K562 (cell line): ENCODE data around the gene PPOX. TPM values are rescaled to one million over a fixed set of nuclear protein-coding genes. Genes with fewer than 3 reads are reported as not detected.

Source experiments
- E2F6 ChIP-seq, 2 experiments: IDR thresholded peaks; 2 replicates each; pipeline ENCODE4 v1.6.1; 2011; ENCODE audit warnings: borderline replicate concordance in 1 of 2, control low read depth in 1 of 2, low read depth in 1 of 2, low read length in 1 of 2, mild to moderate bottlenecking in 1 of 2, mixed read lengths in 1 of 2, moderate library complexity in 1 of 2; ENCODE audit not compliant: insufficient read depth in 1 of 2, insufficient read length in 1 of 2, poor library complexity in 1 of 2, severe bottlenecking in 1 of 2; ENCODE audit errors: extremely low read depth in 1 of 2
- EHMT2 ChIP-seq: fragments of 450-650 bp; IDR thresholded peaks from 2 replicates; pipeline ENCODE4 v1.6.1; 2018; ENCODE audit warnings: antibody characterized with exemption
- FOSL1 ChIP-seq: fragments of 200-800 bp; sonication (Bioruptor generic); conservative IDR thresholded peaks from 2 replicates; pipeline ENCODE4 v1.6.1; 2016; ENCODE audit warnings: missing genetic modification characterization, missing compliant biosample characterization
- KLF13 ChIP-seq: fragments of 450-650 bp; IDR thresholded peaks from 2 replicates; pipeline ENCODE4 v1.6.1; 2016; ENCODE audit warnings: missing genetic modification characterization, low read depth, mild to moderate bottlenecking, missing compliant biosample characterization, moderate library complexity, borderline replicate concordance
- LCOR ChIP-seq: sonication (generic); formaldehyde crosslinking; IDR thresholded peaks from 2 replicates; pipeline ENCODE4 v1.8.0; 2022; ENCODE audit warnings: mild to moderate bottlenecking, missing genetic modification reagents
- MAX ChIP-seq: sonication (generic); formaldehyde crosslinking; IDR thresholded peaks from 2 replicates; pipeline ENCODE4 v1.9.0; 2022; ENCODE audit warnings: mild to moderate bottlenecking, missing genetic modification reagents
- NFIX ChIP-seq: fragments of 250-450 bp; sonication (Bioruptor Pico); IDR thresholded peaks from 2 replicates; pipeline ENCODE4 v1.4.0; 2020; ENCODE audit warnings: low read depth, mild to moderate bottlenecking, moderate library complexity
- POLR2H ChIP-seq: IDR thresholded peaks from 2 replicates; pipeline ENCODE4 v1.6.1; 2016; ENCODE audit warnings: missing genetic modification characterization, low read depth, mild to moderate bottlenecking, control low read depth, missing compliant biosample characterization, moderate library complexity
- SAP30 ChIP-seq: fragments of 200-600 bp; sonication (generic); IDR thresholded peaks from 2 replicates; pipeline ENCODE4 v1.6.1; 2012; ENCODE audit warnings: borderline replicate concordance, low read depth, mild to moderate bottlenecking, moderate library complexity, low read length, control low read depth, inconsistent platforms; ENCODE audit not compliant: insufficient read depth, poor library complexity, severe bottlenecking
- SMAD3 ChIP-seq: fragments of 450-650 bp; formaldehyde crosslinking; conservative IDR thresholded peaks from 2 replicates; pipeline ENCODE4 v1.4.0; 2020; ENCODE audit warnings: mild to moderate bottlenecking
- TEAD1 ChIP-seq, 2 experiments: fragments of 450-650 bp in 1 of 2; sonication (generic) in 1 of 2; formaldehyde crosslinking; IDR thresholded peaks; 2 replicates each; pipeline versions ENCODE4 v1.4.0 to v1.8.0; 2020 to 2022; ENCODE audit warnings: mild to moderate bottlenecking in 2 of 2, missing genetic modification reagents in 1 of 2
- XRCC4 ChIP-seq: IDR thresholded peaks from one replicate; pipeline ENCODE4 v1.6.1; 2011; ENCODE audit not compliant: insufficient read depth, insufficient read length; ENCODE audit errors: extremely low read depth
- ZNF639 ChIP-seq, 2 experiments: fragments of 200-800 bp in 1 of 2; sonication (Bioruptor generic) in 1 of 2; sonication (generic) in 1 of 2; formaldehyde crosslinking in 1 of 2; IDR thresholded peaks in 1 of 2; conservative IDR thresholded peaks in 1 of 2; 2 replicates each; pipeline versions ENCODE4 v1.5.0 to v1.6.1; 2016 to 2020; ENCODE audit warnings: missing compliant biosample characterization in 1 of 2, missing genetic modification characterization in 1 of 2, missing genetic modification reagents in 1 of 2
- polyA plus RNA-seq, 8 experiments: library from polyadenylated mRNA; depleted of rRNA in 4 of 8; stranded (reverse) in 5 of 8; unstranded in 3 of 8; fragments of >200 nt; fragmentation: Nextera tagmentation in 2 of 8; fragmentation: Illumina TruSeq in 1 of 8; extraction: Ambion mirVana in 2 of 8; extraction: Trizol in 1 of 8; gene quantifications; 2 replicates each; pipeline versions ENCODE4 v1.2.1 to v1.2.3, GENCODE V29; 2011 to 2014; ENCODE audit warnings: inconsistent platforms in 1 of 8, missing spikeins in 1 of 8
- total RNA-seq, 7 experiments: library from RNA; depleted of rRNA in 6 of 7; stranded (reverse); fragments of >200 nt in 6 of 7; fragmentation: Illumina TruSeq in 2 of 7; extraction: Trizol in 2 of 7; gene quantifications; 2 replicates each; pipeline versions ENCODE4 v1.2.1 to v1.2.3, GENCODE V29; 2011 to 2021; ENCODE audit warnings: low replicate concordance in 1 of 7
- TF ChIP-seq, protein P1 (sequence below): fragments of 450-650 bp; formaldehyde crosslinking; IDR thresholded peaks from 2 replicates; pipeline ENCODE4 v1.4.0; 2020; ENCODE audit warnings: mild to moderate bottlenecking, mixed read lengths
- TF ChIP-seq, protein P2 (sequence below): sonication (generic); formaldehyde crosslinking; IDR thresholded peaks from 2 replicates; pipeline ENCODE4 v1.8.1; 2023; ENCODE audit warnings: mild to moderate bottlenecking, missing genetic modification reagents
- TF ChIP-seq, protein P3 (sequence below): fragments of 450-650 bp; formaldehyde crosslinking; IDR thresholded peaks from 2 replicates; pipeline ENCODE4 v1.4.0; 2022; ENCODE audit warnings: missing genetic modification characterization

The PPOX gene
- total and polyA plus RNA-seq, 9 of the 15 experiments (the other 6 are each of a cell fraction or from before 2014, with no cell fraction given): 17.0 to 57.1 (median 38.9) TPM

- TF ChIP-seq LCOR (CRISPR knock-in tag) (peak; percentile 66; the same call in 1 of the 2 replicates), ZNF639 (CRISPR knock-in tag; conservative IDR thresholded peaks at IDR 0.05 in 1 of 2, IDR thresholded peaks at IDR 0.05 in 1 of 2) (peak in 1 of 2 experiments; percentile 49; a peak in 1 of 4 replicates), EHMT2 (no peak), MAX (CRISPR knock-in tag) (peak; percentile 93), FOSL1 (tag) (no peak), NFIX (no peak), SMAD3 (CRISPR knock-in tag) (no peak), E2F6 (IDR thresholded peaks at IDR 0.05; ENCODE audit: borderline replicate concordance in 1 of 2, extremely low read depth in 1 of 2, insufficient read depth in 1 of 2, insufficient read length in 1 of 2, low read depth in 1 of 2, low read length in 1 of 2, poor library complexity in 1 of 2, severe bottlenecking in 1 of 2) (peak; percentile 21 to 40), SAP30 (peak; percentile 97), TEAD1 (CRISPR knock-in tag; IDR thresholded peaks at IDR 0.05) (peak in 1 of 2 experiments; percentile 81; a peak in 2 of 4 replicates), POLR2H (tag) (peak; percentile 77), XRCC4 (no peak), KLF13 (peak; percentile 98)
- TF ChIP-seq, protein P1, sequence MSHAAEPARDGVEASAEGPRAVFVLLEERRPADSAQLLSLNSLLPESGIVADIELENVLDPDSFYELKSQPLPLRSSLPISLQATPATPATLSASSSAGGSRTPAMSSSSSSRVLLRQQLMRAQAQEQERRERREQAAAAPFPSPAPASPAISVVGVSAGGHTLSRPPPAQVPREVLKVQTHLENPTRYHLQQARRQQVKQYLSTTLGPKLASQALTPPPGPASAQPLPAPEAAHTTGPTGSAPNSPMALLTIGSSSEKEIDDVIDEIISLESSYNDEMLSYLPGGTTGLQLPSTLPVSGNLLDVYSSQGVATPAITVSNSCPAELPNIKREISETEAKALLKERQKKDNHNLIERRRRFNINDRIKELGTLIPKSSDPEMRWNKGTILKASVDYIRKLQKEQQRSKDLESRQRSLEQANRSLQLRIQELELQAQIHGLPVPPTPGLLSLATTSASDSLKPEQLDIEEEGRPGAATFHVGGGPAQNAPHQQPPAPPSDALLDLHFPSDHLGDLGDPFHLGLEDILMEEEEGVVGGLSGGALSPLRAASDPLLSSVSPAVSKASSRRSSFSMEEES (CRISPR knock-in tag): no peak
- TF ChIP-seq, protein P2, sequence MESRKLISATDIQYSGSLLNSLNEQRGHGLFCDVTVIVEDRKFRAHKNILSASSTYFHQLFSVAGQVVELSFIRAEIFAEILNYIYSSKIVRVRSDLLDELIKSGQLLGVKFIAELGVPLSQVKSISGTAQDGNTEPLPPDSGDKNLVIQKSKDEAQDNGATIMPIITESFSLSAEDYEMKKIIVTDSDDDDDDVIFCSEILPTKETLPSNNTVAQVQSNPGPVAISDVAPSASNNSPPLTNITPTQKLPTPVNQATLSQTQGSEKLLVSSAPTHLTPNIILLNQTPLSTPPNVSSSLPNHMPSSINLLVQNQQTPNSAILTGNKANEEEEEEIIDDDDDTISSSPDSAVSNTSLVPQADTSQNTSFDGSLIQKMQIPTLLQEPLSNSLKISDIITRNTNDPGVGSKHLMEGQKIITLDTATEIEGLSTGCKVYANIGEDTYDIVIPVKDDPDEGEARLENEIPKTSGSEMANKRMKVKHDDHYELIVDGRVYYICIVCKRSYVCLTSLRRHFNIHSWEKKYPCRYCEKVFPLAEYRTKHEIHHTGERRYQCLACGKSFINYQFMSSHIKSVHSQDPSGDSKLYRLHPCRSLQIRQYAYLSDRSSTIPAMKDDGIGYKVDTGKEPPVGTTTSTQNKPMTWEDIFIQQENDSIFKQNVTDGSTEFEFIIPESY (CRISPR knock-in tag): peak; percentile 0; the same call in 1 of the 2 replicates
- TF ChIP-seq, protein P3, sequence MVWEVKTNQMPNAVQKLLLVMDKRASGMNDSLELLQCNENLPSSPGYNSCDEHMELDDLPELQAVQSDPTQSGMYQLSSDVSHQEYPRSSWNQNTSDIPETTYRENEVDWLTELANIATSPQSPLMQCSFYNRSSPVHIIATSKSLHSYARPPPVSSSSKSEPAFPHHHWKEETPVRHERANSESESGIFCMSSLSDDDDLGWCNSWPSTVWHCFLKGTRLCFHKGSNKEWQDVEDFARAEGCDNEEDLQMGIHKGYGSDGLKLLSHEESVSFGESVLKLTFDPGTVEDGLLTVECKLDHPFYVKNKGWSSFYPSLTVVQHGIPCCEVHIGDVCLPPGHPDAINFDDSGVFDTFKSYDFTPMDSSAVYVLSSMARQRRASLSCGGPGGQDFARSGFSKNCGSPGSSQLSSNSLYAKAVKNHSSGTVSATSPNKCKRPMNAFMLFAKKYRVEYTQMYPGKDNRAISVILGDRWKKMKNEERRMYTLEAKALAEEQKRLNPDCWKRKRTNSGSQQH (CRISPR knock-in tag): no peak
These were observed 48.3 kb upstream of the PPOX start, which contains the start of the genes NIT1 and PFDN2 (continued) for GRCh38 chr1:161117759-161118581.
